ENCODE measurements around the gene FMNL2. TPM values are rescaled to one million over a fixed set of nuclear protein-coding genes. Genes with fewer than 3 reads are reported as not detected.

Gene FMNL2
- total and polyA plus RNA-seq, 2 of the 4 experiments (the other 2 are of a cell fraction) = 10.9 to 11.4 TPM

GRCh38 chr2:152606941-152607340 is 272.0 kb downstream of the FMNL2 start:
- Histone ChIP-seq H3K9me3 (ENCODE audit: control insufficient read depth, insufficient read depth, low read length) (no peaks in the 10 kb centered on the region), H3K27ac (ENCODE audit: insufficient read depth, low read length) (no peak overlapping the region), H4K5ac (ENCODE audit: low read depth, low read length) (no peak overlapping the region), H4K91ac (ENCODE audit: insufficient read depth, low read depth, low read length) (no peak overlapping the region), H3K4me3 (ENCODE audit: insufficient read depth, low read depth, low read length) (no peak overlapping the region), H3K79me1 (ENCODE audit: low read depth in 1 of 2, low read length in 2 of 2) (no peaks in the 10 kb centered on the region), H3K4me1 (ENCODE audit: control insufficient read depth, insufficient read depth, low read length) (peaks cover 2% of the 10 kb centered on the region; the same call in 1 of the 2 replicates), H3K18ac (ENCODE audit: low read depth, low read length) (no peak overlapping the region), H2AFZ (replicated peaks; ENCODE audit: low read length, poor library complexity) (no peak overlapping the region), H2BK15ac (ENCODE audit: low read depth, low read length) (no peak overlapping the region), H3K36me3 (ENCODE audit: control insufficient read depth, insufficient read depth, low read length) (no peaks in the 10 kb centered on the region; the same call in 1 of the 2 replicates), H3K14ac (replicated peaks; ENCODE audit: low read depth, low read length) (no peak overlapping the region), H3K27me3 (ENCODE audit: control insufficient read depth, insufficient read depth, low read length) (no peaks in the 10 kb centered on the region), H4K20me1 (ENCODE audit: insufficient read depth, low read length) (no peaks in the 10 kb centered on the region), H3K56ac (ENCODE audit: extremely low read depth, insufficient read depth, low read length) (no peak overlapping the region), H3K4ac (ENCODE audit: low read depth, low read length) (no peak overlapping the region), H3K9me1 (ENCODE audit: insufficient read depth, low read length) (peaks cover 3% of the 10 kb centered on the region; the same call in 1 of the 2 replicates), H4K8ac (ENCODE audit: low read depth in 2 of 2, low read length in 2 of 2) (no peak overlapping the region), H3K9ac (ENCODE audit: low read depth, low read length) (no peak overlapping the region), H3K23ac (ENCODE audit: low read depth, low read length) (no peak overlapping the region), H2AK9ac (replicated peaks; ENCODE audit: low read depth, low read length, poor library complexity) (no peak overlapping the region), H2AK5ac (ENCODE audit: low read depth, low read length) (no peak overlapping the region), H2BK120ac (ENCODE audit: low read depth, low read length) (no peak overlapping the region), H2BK20ac (ENCODE audit: low read depth, low read length) (no peak overlapping the region), H2BK5ac (ENCODE audit: low read depth, low read length, poor library complexity, severe bottlenecking) (no peak overlapping the region), H3K4me2 (ENCODE audit: low read depth, low read length) (no peak overlapping the region)
- TF ChIP-seq ELK1 (IDR thresholded peaks at IDR 0.05; ENCODE audit: borderline replicate concordance, low read depth, low read length) = no peak
- no peak for TF ChIP-seq USF2 (IDR thresholded peaks at IDR 0.05; ENCODE audit: low read depth, low read length)
- no peak for TF ChIP-seq MAZ (IDR thresholded peaks at IDR 0.05; ENCODE audit: borderline replicate concordance, low read depth, low read length)
- TF ChIP-seq RFX5 (IDR thresholded peaks at IDR 0.05; ENCODE audit: low read depth, low read length) = no peak
- TF ChIP-seq POLR2A (IDR thresholded peaks at IDR 0.05; ENCODE audit: low read depth, low read length) = no peak
- no peak for TF ChIP-seq MXI1 (IDR thresholded peaks at IDR 0.05; ENCODE audit: borderline replicate concordance, low read depth, low read length)
- TF ChIP-seq MAFK (IDR thresholded peaks at IDR 0.05; ENCODE audit: low read depth, low read length) = no peak
- no peak for TF ChIP-seq RCOR1 (IDR thresholded peaks at IDR 0.05; ENCODE audit: insufficient replicate concordance, low read length)
- TF ChIP-seq CHD1 (IDR thresholded peaks at IDR 0.05; ENCODE audit: low read depth, low read length) = no peak
- TF ChIP-seq CTCF (conservative IDR thresholded peaks at IDR 0.05; ENCODE audit: low read depth, low read length) = no peak
- no peak for TF ChIP-seq BHLHE40 (IDR thresholded peaks at IDR 0.05; ENCODE audit: low read depth, low read length)
- TF ChIP-seq FOS (IDR thresholded peaks at IDR 0.05; ENCODE audit: low read depth, low read length) = no peak
- no peak for TF ChIP-seq CEBPB (IDR thresholded peaks at IDR 0.05; ENCODE audit: low read depth, low read length)
- no peak for TF ChIP-seq RAD21 (IDR thresholded peaks at IDR 0.05; ENCODE audit: low read length)
- TF ChIP-seq SMC3 (IDR thresholded peaks at IDR 0.05; ENCODE audit: low read depth, low read length) = no peak
- TF ChIP-seq NFE2L2 (IDR thresholded peaks at IDR 0.05; ENCODE audit: low read depth, low read length) = no peak
- ATAC-seq (ENCODE audit: low read depth) = no peak
- ChIA-PET POLR2A (ENCODE audit: unreplicated experiment) (interaction anchor here (0.6 kb wide), 2 partner anchors 8 to 185 kb away, joined by 7 to 11 read pairs; no protein-coding TSS in a partner anchor), CTCF (interaction anchor here (0.6 to 0.7 kb wide), 2 partner anchors 276 to 384 kb away, joined by 3 read pairs; no protein-coding TSS in a partner anchor)
- in situ Hi-C loops (cut with MboI; ENCODE audit: low sequenced_read_pairs) = no loop called here
- intact Hi-C loops (cut with micrococcal nuclease) = no loop called here
- no TSS peak for BruUV-seq (replicated peaks)
- no peak for DNase-seq
- dilution Hi-C loops (cut with HindIII; ENCODE audit: low sequenced_read_pairs, unreplicated experiment) = no loop called here
- no CpG with 5 or more reads among the region's 2 CpGs for WGBS, 2 experiments (ENCODE audit: extremely low coverage in 2 of 2, insufficient read length in 1 of 2)

Measured in IMR-90 (cell line).